ENCODE data around the gene SESN1.

- TF ChIP-seq, protein P1, sequence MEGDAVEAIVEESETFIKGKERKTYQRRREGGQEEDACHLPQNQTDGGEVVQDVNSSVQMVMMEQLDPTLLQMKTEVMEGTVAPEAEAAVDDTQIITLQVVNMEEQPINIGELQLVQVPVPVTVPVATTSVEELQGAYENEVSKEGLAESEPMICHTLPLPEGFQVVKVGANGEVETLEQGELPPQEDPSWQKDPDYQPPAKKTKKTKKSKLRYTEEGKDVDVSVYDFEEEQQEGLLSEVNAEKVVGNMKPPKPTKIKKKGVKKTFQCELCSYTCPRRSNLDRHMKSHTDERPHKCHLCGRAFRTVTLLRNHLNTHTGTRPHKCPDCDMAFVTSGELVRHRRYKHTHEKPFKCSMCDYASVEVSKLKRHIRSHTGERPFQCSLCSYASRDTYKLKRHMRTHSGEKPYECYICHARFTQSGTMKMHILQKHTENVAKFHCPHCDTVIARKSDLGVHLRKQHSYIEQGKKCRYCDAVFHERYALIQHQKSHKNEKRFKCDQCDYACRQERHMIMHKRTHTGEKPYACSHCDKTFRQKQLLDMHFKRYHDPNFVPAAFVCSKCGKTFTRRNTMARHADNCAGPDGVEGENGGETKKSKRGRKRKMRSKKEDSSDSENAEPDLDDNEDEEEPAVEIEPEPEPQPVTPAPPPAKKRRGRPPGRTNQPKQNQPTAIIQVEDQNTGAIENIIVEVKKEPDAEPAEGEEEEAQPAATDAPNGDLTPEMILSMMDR (conservative IDR thresholded peaks at IDR 0.05; ENCODE audit: low read length), result no peak
- TF ChIP-seq EZH2phosphoT487 (IDR thresholded peaks at IDR 0.05; ENCODE audit: borderline replicate concordance, low read depth, low read length), result no peak
These were observed 86.6 kb downstream of the SESN1 start for GRCh38 chr6:109008054-109008453.

Measured in OCI-LY7 (cell line).